K562 (cell line): Measurements from ENCODE around the gene RAB1B. TPM values are rescaled to one million over a fixed set of nuclear protein-coding genes. Genes with fewer than 3 reads are reported as not detected.
A peak's percentile ranks its signal among the peaks of the same experiment; 100 is the strongest.

Source experiments
- ATAC-seq: fragments of 200-7000 bp; cut with Tn5 transposase; 3 replicates; pipeline ENCODE4 v1.9.1; 2020; ENCODE audit warnings: moderate library complexity
- BruUV-seq: library from RNA; stranded (reverse); fragments of 400-500 nt; replicated peaks from 2 replicates; lab custom pipeline; 2021; lab: Mats Ljungman, UMichigan
- CTCF ChIA-PET: fragments of 300-600 bp; formaldehyde crosslinking; extraction: SDS; loops from one replicate; lab custom pipeline; 2021; ENCODE audit warnings: low intra/inter-chr PET ratio; lab: Yijun Ruan, JAX
- POLR2A ChIA-PET: fragments of 300-600, 350-650 bp; sonication (Branson Sonifier 250); formaldehyde crosslinking; extraction: SDS; loops from one replicate; lab custom pipeline; 2021; ENCODE audit warnings: antibody characterized with exemption, inconsistent platforms; lab: Yijun Ruan, JAX
- DNase-seq, 4 experiments: peaks; one replicate each; pipeline versions ENCODE4 v3.0.0 to v3.0.0-alpha.2; 2011 to 2018; ENCODE audit warnings: low spot score in 3 of 4, mixed read lengths in 3 of 4; ENCODE audit errors: extremely low read depth in 1 of 4
- FAIRE-seq: peaks from 2 replicates; lab custom pipeline; 2011; peaks lifted over from hg19 to GRCh38; lab: Jason Lieb, UNC
- H2AFZ ChIP-seq: 2 replicates; pipeline ENCODE4 v1.6.0; 2011; ENCODE audit warnings: low read depth, low read length, control low read depth, inconsistent platforms
- H3K27ac ChIP-seq: fragments of 200-600 bp; 3 replicates; pipeline ENCODE4 v1.8.0; 2011; ENCODE audit warnings: low read depth, mild to moderate bottlenecking, control low read depth, inconsistent platforms, low read length, moderate library complexity, mixed read lengths; ENCODE audit errors: extremely low read depth
- H3K27me3 ChIP-seq, 2 experiments: fragments of 300-600 bp in 1 of 2; 2 replicates in 1 of 2; 3 replicates in 1 of 2; pipeline versions ENCODE4 v1.6.0 to v1.8.0; 2011; ENCODE audit warnings: inconsistent platforms in 2 of 2, low read length in 2 of 2, mild to moderate bottlenecking in 1 of 2, mixed read lengths in 1 of 2, moderate library complexity in 1 of 2; ENCODE audit not compliant: control insufficient read depth in 2 of 2, insufficient read depth in 2 of 2
- H3K36me3 ChIP-seq: fragments of 300-600 bp; 3 replicates; pipeline ENCODE4 v1.8.0; 2011; ENCODE audit warnings: mild to moderate bottlenecking, low read length, inconsistent platforms; ENCODE audit not compliant: control insufficient read depth, insufficient read depth
- H3K4me1 ChIP-seq, 2 experiments: fragments of 200-600 bp in 1 of 2; replicated peaks in 1 of 2; 2 replicates in 1 of 2; 3 replicates in 1 of 2; pipeline versions ENCODE4 v1.5.1 to v1.8.0; 2011; ENCODE audit warnings: inconsistent platforms in 2 of 2, low read length in 2 of 2, mild to moderate bottlenecking in 1 of 2, mixed read lengths in 1 of 2, moderate library complexity in 1 of 2; ENCODE audit not compliant: control insufficient read depth in 2 of 2, insufficient read depth in 2 of 2
- H3K4me2 ChIP-seq: 2 replicates; pipeline ENCODE4 v1.6.1; 2011; ENCODE audit warnings: low read length, control low read depth, inconsistent platforms, mixed read lengths; ENCODE audit not compliant: insufficient read depth
- H3K4me3 ChIP-seq: fragments of 200-600 bp; sonication (generic), shearing (Covaris generic); 2 replicates; pipeline ENCODE4 v1.5.1; 2016; ENCODE audit warnings: control low read depth, inconsistent platforms
- H3K79me2 ChIP-seq: fragments of 200-600 bp; 3 replicates; pipeline ENCODE4 v1.8.0; 2011; ENCODE audit warnings: low read length, inconsistent platforms; ENCODE audit not compliant: control insufficient read depth, insufficient read depth
- H3K9ac ChIP-seq, 2 experiments: 2 replicates each; pipeline versions ENCODE4 v1.6.0 to v1.6.1; 2011; ENCODE audit warnings: low read depth in 2 of 2, low read length in 2 of 2, control low read depth in 1 of 2, inconsistent platforms in 1 of 2, mild to moderate bottlenecking in 1 of 2, mixed read lengths in 1 of 2; ENCODE audit not compliant: insufficient read depth in 1 of 2
- H3K9me1 ChIP-seq: one replicate; pipeline ENCODE4 v1.6.0; 2011; ENCODE audit warnings: inconsistent platforms, mild to moderate bottlenecking, low read length, moderate library complexity; ENCODE audit not compliant: control insufficient read depth, insufficient read depth
- H3K9me3 ChIP-seq: replicated peaks from 2 replicates; pipeline ENCODE4 v1.5.1; 2011; ENCODE audit warnings: low read depth, low read length, inconsistent platforms; ENCODE audit not compliant: control insufficient read depth, insufficient read depth
- H4K20me1 ChIP-seq: replicated peaks from 2 replicates; pipeline ENCODE4 v1.6.1; 2011; ENCODE audit warnings: low read length, inconsistent platforms, mixed read lengths; ENCODE audit not compliant: control insufficient read depth, insufficient read depth
- E2F3 ChIP-seq: fragments of 250-450 bp; sonication (Bioruptor Pico); IDR thresholded peaks from 2 replicates; pipeline ENCODE4 v1.4.0; 2020; ENCODE audit warnings: mild to moderate bottlenecking
- FOXJ3 ChIP-seq: sonication (generic); formaldehyde crosslinking; IDR thresholded peaks from 2 replicates; pipeline ENCODE4 v1.4.0; 2020; ENCODE audit warnings: mild to moderate bottlenecking, missing genetic modification reagents
- STAT5B ChIP-seq: fragments of 250-450 bp; sonication (Bioruptor Pico); IDR thresholded peaks from 2 replicates; pipeline ENCODE4 v1.8.0; 2021; ENCODE audit warnings: mild to moderate bottlenecking, inconsistent platforms
- TBP ChIP-seq: optimal IDR thresholded peaks from 2 replicates; pipeline ENCODE3; 2011; ENCODE audit warnings: low read depth, low read length, improper control_type of control experiment
- ZNF507 ChIP-seq: conservative IDR thresholded peaks from 2 replicates; pipeline ENCODE4 v1.6.1; 2017; ENCODE audit warnings: missing genetic modification characterization, missing compliant biosample characterization
- WGBS: fragments of 100-300 bp; shearing (Covaris generic); methylation state at CpG from one replicate; pipeline ENCODE4 v1.1.6; 2016; ENCODE audit warnings: low coverage, mixed read lengths; ENCODE audit not compliant: insufficient coverage; ENCODE audit errors: missing lambda C conversion rate; 5-methylcytosine and 5-hydroxymethylcytosine counted together
- in situ Hi-C: fragments of 300-500 bp; cut with MboI; formaldehyde crosslinking; loops from 4 replicates; pipeline ENCODE4 v1.15.0; 2018; ENCODE audit warnings: inconsistent platforms, mixed read lengths
- intact Hi-C: fragments of 100-400 bp; cut with micrococcal nuclease; formaldehyde crosslinking; loops from 2 replicates; pipeline ENCODE4 v1.14.2; 2022
- polyA plus RNA-seq, 8 experiments: library from polyadenylated mRNA; depleted of rRNA in 4 of 8; stranded (reverse) in 5 of 8; unstranded in 3 of 8; fragments of >200 nt; fragmentation: Nextera tagmentation in 2 of 8; fragmentation: Illumina TruSeq in 1 of 8; extraction: Ambion mirVana in 2 of 8; extraction: Trizol in 1 of 8; gene quantifications; 2 replicates each; pipeline versions ENCODE4 v1.2.1 to v1.2.3, GENCODE V29; 2011 to 2014; ENCODE audit warnings: inconsistent platforms in 1 of 8, missing spikeins in 1 of 8
- total RNA-seq, 7 experiments: library from RNA; depleted of rRNA in 6 of 7; stranded (reverse); fragments of >200 nt in 6 of 7; fragmentation: Illumina TruSeq in 2 of 7; extraction: Trizol in 2 of 7; gene quantifications; 2 replicates each; pipeline versions ENCODE4 v1.2.1 to v1.2.3, GENCODE V29; 2011 to 2021; ENCODE audit warnings: low replicate concordance in 1 of 7
- TF ChIP-seq, protein P1 (sequence below): fragments of 450-650 bp; IDR thresholded peaks from 2 replicates; pipeline ENCODE4 v1.6.1; 2016; ENCODE audit warnings: low read depth, mild to moderate bottlenecking, moderate library complexity
- TF ChIP-seq, protein P2 (sequence below): fragments of 450-650 bp; formaldehyde crosslinking; IDR thresholded peaks from 2 replicates; pipeline ENCODE4 v1.4.0; 2020; ENCODE audit warnings: mild to moderate bottlenecking

The RAB1B gene
- total and polyA plus RNA-seq, 9 of the 15 experiments (the other 6 are each of a cell fraction or from before 2014, with no cell fraction given) = 5.6 to 146 (median 98.6) TPM

DNA sequence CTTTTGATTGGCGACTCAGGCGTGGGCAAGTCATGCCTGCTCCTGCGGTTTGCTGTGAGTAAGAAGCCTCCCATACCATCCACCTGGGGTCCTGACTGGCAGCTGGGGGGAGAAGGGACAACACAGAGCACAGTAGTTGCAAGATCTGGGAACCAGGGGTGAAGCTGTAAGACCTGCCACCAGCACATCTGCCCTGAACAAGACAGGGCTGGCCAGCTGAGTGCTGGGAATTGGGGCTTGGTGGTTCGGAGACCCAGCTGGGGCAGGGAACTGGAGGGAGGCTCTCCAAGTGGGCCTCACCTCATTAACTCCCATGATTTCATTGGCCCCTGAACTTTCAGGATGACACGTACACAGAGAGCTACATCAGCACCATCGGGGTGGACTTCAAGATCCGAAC, 3.4 kb downstream of the RAB1B start:
- FAIRE-seq = no peak
- H3K9me3 ChIP-seq = no peaks in the 10 kb centered on the region
- H3K4me3 ChIP-seq = no peak overlapping the region
- TF ChIP-seq, protein P1, sequence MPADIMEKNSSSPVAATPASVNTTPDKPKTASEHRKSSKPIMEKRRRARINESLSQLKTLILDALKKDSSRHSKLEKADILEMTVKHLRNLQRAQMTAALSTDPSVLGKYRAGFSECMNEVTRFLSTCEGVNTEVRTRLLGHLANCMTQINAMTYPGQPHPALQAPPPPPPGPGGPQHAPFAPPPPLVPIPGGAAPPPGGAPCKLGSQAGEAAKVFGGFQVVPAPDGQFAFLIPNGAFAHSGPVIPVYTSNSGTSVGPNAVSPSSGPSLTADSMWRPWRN = no peak
- TF ChIP-seq, protein P2, sequence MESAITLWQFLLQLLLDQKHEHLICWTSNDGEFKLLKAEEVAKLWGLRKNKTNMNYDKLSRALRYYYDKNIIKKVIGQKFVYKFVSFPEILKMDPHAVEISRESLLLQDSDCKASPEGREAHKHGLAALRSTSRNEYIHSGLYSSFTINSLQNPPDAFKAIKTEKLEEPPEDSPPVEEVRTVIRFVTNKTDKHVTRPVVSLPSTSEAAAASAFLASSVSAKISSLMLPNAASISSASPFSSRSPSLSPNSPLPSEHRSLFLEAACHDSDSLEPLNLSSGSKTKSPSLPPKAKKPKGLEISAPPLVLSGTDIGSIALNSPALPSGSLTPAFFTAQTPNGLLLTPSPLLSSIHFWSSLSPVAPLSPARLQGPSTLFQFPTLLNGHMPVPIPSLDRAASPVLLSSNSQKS (CRISPR knock-in tag) = no peak
- no peak for TF ChIP-seq ZNF507 (tag)
- TF ChIP-seq TBP = no peak
- TF ChIP-seq FOXJ3 (CRISPR knock-in tag) = no peak
- TF ChIP-seq STAT5B = no peak
- TF ChIP-seq E2F3 = no peak
- peaks cover 29% of the 10 kb centered on the region for H3K79me2 ChIP-seq
- no peak overlapping the region for H3K4me2 ChIP-seq
- no peak for ATAC-seq
- CTCF ChIA-PET = no interaction called here
- DNase-seq = no peak
- BruUV-seq = TSS peak; percentile 7
- POLR2A ChIA-PET = interaction anchor here (2.2 kb wide), 1 partner anchor 10 kb away, joined by 21 read pairs; no protein-coding TSS in a partner anchor
- H2AFZ ChIP-seq = no peak overlapping the region
- intact Hi-C loops (no loop called here), in situ Hi-C loops (no loop called here)
- H3K4me1 ChIP-seq = peaks cover 5 to 28% of the 10 kb centered on the region in 2 experiments; a peak in 4 of 5 replicates
- H3K9ac ChIP-seq = 0 out of 4 replicates have a peak overlapping the region, but pooled peaks of 1 of the 2 experiments have one; percentile 36
- peaks cover 10% of the 10 kb centered on the region; the same call in 1 of the 2 replicates for H4K20me1 ChIP-seq
- no peak overlapping the region for H3K27ac ChIP-seq
- no peaks in the 10 kb centered on the region for H3K27me3 ChIP-seq
- WGBS = 99% methylated on average over 7 of the region's 7 CpGs
- peaks cover 64% of the 10 kb centered on the region for H3K36me3 ChIP-seq
- H3K9me1 ChIP-seq = no peaks in the 10 kb centered on the region
